HTR-8/SVneo (cell line): ENCODE data around the gene S100A7.
"Not testable (repeated sequence)": the region's sequence is repeated elsewhere in the genome, so short reads cannot be mapped to it uniquely, and the experiment has no call there.

Experiments used
- DNase-seq: peaks from one replicate; pipeline ENCODE4 v3.0.0; 2011; ENCODE audit warnings: low spot score, mixed read lengths; ENCODE audit not compliant: insufficient read length
- FAIRE-seq: peaks from 2 replicates; lab custom pipeline; 2011; peaks lifted over from hg19 to GRCh38; lab: Jason Lieb, UNC

Gene S100A7

GRCh38 chr1:153478047-153478691 is 17.7 kb upstream of the S100A7 start:
- FAIRE-seq, result no peak
- no peak for DNase-seq

- no peak for FAIRE-seq
- DNase-seq, result no peak
These were observed 16.1 kb upstream of the S100A7 start for GRCh38 chr1:153476491-153477093.

GRCh38 chr1:153475282-153475681 is 14.8 kb upstream of the S100A7 start:
- DNase-seq, result no peak
- FAIRE-seq, result no peak

- FAIRE-seq (no peak), DNase-seq (no peak)
These were observed 13.9 kb upstream of the S100A7 start for GRCh38 chr1:153474347-153474746.

GRCh38 chr1:153470707-153471106 is 10.3 kb upstream of the S100A7 start:
- no peak for DNase-seq
- FAIRE-seq, result no peak

GRCh38 chr1:153466908-153467307 is 6.5 kb upstream of the S100A7 start:
- DNase-seq, result no peak
- FAIRE-seq, result no peak

GRCh38 chr1:153465811-153466636 is 5.6 kb upstream of the S100A7 start:
- DNase-seq (peak; percentile 40), FAIRE-seq (no peak)

GRCh38 chr1:153462741-153463140 is 2.3 kb upstream of the S100A7 start:
- not testable (repeated sequence) for FAIRE-seq, DNase-seq

GRCh38 chr1:153459655-153460054 is 796 bp downstream of the S100A7 start:
- FAIRE-seq, result no peak
- no peak for DNase-seq

- no peak for FAIRE-seq
- no peak for DNase-seq
These were observed 4.1 kb downstream of the S100A7 start for GRCh38 chr1:153456396-153456795.

GRCh38 chr1:153448851-153449250 is 11.6 kb downstream of the S100A7 start:
- not testable (repeated sequence) for DNase-seq, FAIRE-seq

- DNase-seq (no peak), FAIRE-seq (no peak)
These were observed 12.8 kb downstream of the S100A7 start for GRCh38 chr1:153447498-153448170.

- FAIRE-seq (no peak), DNase-seq (no peak)
These were observed 16.4 kb downstream of the S100A7 start for GRCh38 chr1:153444078-153444477.

GRCh38 chr1:153443486-153443885 is 17.0 kb downstream of the S100A7 start:
- FAIRE-seq (no peak), DNase-seq (no peak)

GRCh38 chr1:153441238-153441755 is 19.2 kb downstream of the S100A7 start:
- DNase-seq, result no peak
- FAIRE-seq, result no peak

GRCh38 chr1:153439273-153439672 is 21.2 kb downstream of the S100A7 start:
- FAIRE-seq, result no peak
- no peak for DNase-seq

- DNase-seq (no peak), FAIRE-seq (no peak)
These were observed 21.9 kb downstream of the S100A7 start for GRCh38 chr1:153438599-153438998.

GRCh38 chr1:153437236-153437635 is 23.2 kb downstream of the S100A7 start:
- DNase-seq (no peak), FAIRE-seq (no peak)

GRCh38 chr1:153434746-153435455 is 25.6 kb downstream of the S100A7 start:
- FAIRE-seq (no peak), DNase-seq (no peak)
